HCT116 (cell line): ENCODE results near the gene POPDC3.

Experiments
- EGR1 ChIP-seq: IDR thresholded peaks from 2 replicates; pipeline ENCODE4 v1.6.1; 2012; ENCODE audit warnings: low read depth
- ELF1 ChIP-seq: IDR thresholded peaks from 2 replicates; pipeline ENCODE4 v1.6.1; 2012; ENCODE audit warnings: low read depth, borderline replicate concordance
- EZH2 ChIP-seq: fragments of 200-600 bp; sonication (generic); IDR thresholded peaks from 2 replicates; pipeline ENCODE4 v1.6.1; 2017; ENCODE audit warnings: antibody characterized with exemption, mixed run types
- EZH2phosphoT487 ChIP-seq: fragments of 200-600 bp; IDR thresholded peaks from 2 replicates; pipeline ENCODE4 v1.6.1; 2018; ENCODE audit warnings: antibody characterized with exemption, borderline replicate concordance
- POLR2A ChIP-seq: IDR thresholded peaks from 2 replicates; pipeline ENCODE4 v1.7.0; 2011; ENCODE audit warnings: borderline replicate concordance; ENCODE audit not compliant: insufficient read depth, insufficient read length; ENCODE audit errors: extremely low read depth
- POLR2AphosphoS5 ChIP-seq: IDR thresholded peaks from 2 replicates; pipeline ENCODE4 v1.6.1; 2011; ENCODE audit warnings: mild to moderate bottlenecking, low read depth, low read length, moderate library complexity
- SP1 ChIP-seq: IDR thresholded peaks from 2 replicates; pipeline ENCODE4 v1.6.1; 2012; ENCODE audit warnings: low read depth
- YY1 ChIP-seq: IDR thresholded peaks from 2 replicates; pipeline ENCODE4 v1.6.1; 2011; ENCODE audit warnings: low read length, low read depth, moderate library complexity, mild to moderate bottlenecking; ENCODE audit not compliant: insufficient replicate concordance; ENCODE audit errors: extremely low read depth
- TF ChIP-seq, protein P1 (sequence below), 3 experiments: fragments of 200-600 bp in 1 of 3; sonication (generic) in 1 of 3; IDR thresholded peaks in 2 of 3; conservative IDR thresholded peaks in 1 of 3; 2 replicates each; pipeline ENCODE4 v1.5.1; 2012 to 2017; ENCODE audit warnings: low read depth in 2 of 3, low read length in 2 of 3, antibody characterized with exemption in 1 of 3, borderline replicate concordance in 1 of 3, control low read depth in 1 of 3, mild to moderate bottlenecking in 1 of 3, mixed read lengths in 1 of 3, mixed run types in 1 of 3, moderate library complexity in 1 of 3; ENCODE audit not compliant: insufficient read depth in 1 of 3
- TF ChIP-seq, protein P2 (sequence below): IDR thresholded peaks from 2 replicates; pipeline ENCODE4 v1.6.1; 2012

DNA sequence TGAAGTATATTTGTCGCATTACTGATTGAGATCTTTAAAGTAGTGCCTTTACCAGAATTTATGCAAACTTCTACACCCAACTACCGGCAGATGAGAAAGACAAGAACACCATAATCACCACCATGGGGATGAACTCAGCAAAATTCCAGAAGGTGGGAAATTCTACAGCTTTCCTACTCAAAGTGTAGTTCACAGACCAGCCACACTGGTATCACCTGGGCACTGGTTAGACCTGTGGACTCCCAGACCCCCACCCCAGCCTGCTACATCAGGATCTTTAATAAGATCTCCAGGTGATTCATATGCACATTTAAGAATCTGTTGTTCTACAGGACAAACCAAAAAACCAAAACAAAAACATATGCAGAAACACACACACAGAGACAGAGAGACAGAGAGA lies 67.9 kb downstream of the POPDC3 start:
- no peak for TF ChIP-seq EGR1
- TF ChIP-seq, protein P1, sequence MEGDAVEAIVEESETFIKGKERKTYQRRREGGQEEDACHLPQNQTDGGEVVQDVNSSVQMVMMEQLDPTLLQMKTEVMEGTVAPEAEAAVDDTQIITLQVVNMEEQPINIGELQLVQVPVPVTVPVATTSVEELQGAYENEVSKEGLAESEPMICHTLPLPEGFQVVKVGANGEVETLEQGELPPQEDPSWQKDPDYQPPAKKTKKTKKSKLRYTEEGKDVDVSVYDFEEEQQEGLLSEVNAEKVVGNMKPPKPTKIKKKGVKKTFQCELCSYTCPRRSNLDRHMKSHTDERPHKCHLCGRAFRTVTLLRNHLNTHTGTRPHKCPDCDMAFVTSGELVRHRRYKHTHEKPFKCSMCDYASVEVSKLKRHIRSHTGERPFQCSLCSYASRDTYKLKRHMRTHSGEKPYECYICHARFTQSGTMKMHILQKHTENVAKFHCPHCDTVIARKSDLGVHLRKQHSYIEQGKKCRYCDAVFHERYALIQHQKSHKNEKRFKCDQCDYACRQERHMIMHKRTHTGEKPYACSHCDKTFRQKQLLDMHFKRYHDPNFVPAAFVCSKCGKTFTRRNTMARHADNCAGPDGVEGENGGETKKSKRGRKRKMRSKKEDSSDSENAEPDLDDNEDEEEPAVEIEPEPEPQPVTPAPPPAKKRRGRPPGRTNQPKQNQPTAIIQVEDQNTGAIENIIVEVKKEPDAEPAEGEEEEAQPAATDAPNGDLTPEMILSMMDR (IDR thresholded peaks at IDR 0.05 in 2 of 3, conservative IDR thresholded peaks at IDR 0.05 in 1 of 3; ENCODE audit: borderline replicate concordance in 1 of 3, insufficient read depth in 1 of 3, low read depth in 2 of 3, low read length in 2 of 3) = peak in 1 of 3 experiments; percentile 19; a peak in 1 of 6 replicates
- TF ChIP-seq EZH2phosphoT487 = no peak
- TF ChIP-seq YY1 = no peak
- TF ChIP-seq POLR2A = no peak
- TF ChIP-seq SP1 = no peak
- TF ChIP-seq POLR2AphosphoS5 = no peak
- no peak for TF ChIP-seq ELF1
- no peak for TF ChIP-seq EZH2
- TF ChIP-seq, protein P2, sequence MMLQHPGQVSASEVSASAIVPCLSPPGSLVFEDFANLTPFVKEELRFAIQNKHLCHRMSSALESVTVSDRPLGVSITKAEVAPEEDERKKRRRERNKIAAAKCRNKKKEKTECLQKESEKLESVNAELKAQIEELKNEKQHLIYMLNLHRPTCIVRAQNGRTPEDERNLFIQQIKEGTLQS = no peak
